HG02623 (cell line): ENCODE measurements around the gene POLD1.
"Not testable (repeated sequence)": the region's sequence is repeated elsewhere in the genome, so short reads cannot be mapped to it uniquely, and the experiment has no call there.

Experiments
- ATAC-seq: cut with Tn5 transposase; IDR thresholded peaks from one replicate; pipeline ENCODE4 v1.9.1; 2021; ENCODE audit warnings: moderate library complexity; ENCODE audit not compliant: unreplicated experiment

Gene POLD1

DNA sequence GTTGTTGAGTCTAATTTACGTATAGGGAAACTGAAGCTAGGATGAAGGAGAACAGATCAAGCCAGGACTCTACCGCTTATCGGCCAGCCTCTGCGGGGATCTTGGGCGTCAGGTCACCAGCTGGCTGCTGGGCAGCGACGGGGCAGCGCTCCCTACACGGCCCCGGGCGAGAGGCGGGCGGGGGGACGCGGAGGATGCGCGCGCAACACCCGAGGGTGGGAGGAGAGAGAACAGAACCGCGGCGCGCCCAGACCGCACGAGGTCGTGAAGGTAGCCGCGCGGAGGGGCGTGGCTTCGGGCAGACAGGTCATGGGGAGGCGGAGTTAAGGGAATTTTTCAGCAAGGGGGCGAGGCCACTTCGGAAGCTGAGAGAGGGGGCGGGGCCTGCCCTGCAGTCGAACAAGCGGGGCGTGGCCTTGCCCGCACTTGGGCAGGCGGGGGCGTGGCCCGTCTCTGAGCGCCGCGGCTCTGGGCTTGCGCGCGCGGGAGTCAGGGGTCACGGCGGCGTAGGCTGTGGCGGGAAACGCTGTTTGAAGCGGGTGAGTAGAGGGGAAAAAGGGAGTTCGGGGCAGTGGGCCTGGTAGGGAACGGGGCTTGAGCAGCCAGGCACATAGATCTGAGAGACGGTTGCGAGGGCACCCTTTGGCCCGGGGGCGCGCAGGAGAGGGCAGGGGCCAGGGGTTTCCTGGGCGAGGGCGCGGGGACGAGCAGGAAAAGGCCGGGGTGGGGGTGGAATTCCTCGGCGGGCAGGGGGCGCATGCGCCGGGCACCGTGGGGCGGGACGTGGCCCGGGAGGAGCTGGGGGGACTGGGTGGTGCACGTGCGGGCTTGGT, at the start of gene POLD1:
TSS of gene POLD1 (plus strand) at position 496 of the 833 bp plus-strand sequence. CDS start 14,505 bp downstream, outside the sequence.
- peak; percentile 71 for ATAC-seq

GRCh38 chr19:50334741-50335421, 49.3 kb upstream of the POLD1 start:
- ATAC-seq = no peak

DNA sequence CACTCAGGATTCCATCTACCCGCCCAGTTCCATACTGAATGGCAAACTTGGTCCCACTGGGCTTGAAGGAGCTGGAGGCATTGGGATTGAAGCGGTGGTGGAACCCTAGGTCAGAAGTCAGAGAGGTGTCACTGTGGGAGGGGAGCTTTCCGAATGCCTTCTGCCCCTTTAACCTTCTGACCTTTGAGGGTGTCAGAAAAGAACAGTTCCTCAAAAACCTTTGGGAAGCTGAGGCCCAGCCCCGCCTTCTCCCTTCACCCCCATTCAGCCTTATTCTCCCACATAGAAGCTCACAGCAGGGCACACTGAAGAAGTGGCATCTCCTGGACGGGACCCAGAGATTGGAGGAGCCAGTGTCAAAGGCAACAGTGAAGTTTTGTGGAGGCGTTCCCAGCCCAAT, 47.1 kb upstream of the POLD1 start:
- not testable (repeated sequence) for ATAC-seq

DNA sequence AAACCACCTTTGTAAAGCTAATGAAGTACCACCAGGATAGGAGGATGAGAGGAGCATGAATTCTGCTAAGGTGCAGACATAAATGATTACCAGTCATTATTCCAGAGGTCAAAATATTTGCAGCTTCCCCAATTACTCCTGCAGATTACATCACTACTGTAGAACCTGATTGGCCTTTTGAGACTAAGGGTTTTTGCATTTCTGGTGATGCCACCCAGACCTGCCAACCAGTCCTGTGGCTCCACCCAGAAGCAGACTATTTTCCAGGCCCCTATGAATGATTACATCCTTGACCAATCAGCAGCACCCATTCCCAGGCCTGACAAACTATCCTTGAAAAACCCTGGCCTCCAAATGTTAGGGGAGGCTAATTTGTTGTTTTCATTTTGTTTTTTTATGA, 43.8 kb upstream of the POLD1 start:
- ATAC-seq = no peak

GRCh38 chr19:50341091-50341564, 43.0 kb upstream of the POLD1 start:
- ATAC-seq = peak; percentile 43

DNA sequence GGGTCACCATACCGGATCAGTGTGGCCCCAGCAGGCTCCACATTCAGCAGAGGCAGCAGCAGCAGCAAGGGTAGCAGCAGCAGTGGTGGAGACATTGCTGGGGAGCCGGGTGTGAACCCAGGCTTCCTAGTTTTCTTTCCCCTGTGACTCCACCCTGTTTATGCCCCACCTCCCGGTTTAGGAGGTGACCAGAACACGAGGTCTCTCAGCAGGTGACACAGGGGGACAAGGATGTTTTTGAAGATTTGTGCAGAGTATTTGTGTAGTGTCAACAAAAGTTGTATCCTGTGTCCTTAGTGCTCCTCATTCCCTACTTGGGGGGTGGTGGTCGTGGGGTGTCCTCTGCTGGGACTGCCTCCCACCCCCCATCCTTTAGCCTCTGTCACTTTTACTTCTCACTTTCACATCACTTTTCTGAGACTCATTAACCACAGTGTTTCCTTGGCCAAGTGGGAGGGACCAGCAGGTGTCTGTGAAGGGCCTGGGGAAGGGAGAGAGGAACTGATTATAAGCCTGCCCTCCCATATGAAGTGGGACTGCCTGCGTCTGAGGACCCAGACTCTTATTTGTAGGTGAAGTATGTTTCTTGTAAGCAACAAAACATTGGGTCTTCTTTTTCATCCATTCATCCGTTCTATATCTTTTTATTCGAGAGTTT, 39.4 kb upstream of the POLD1 start:
- ATAC-seq = no peak

DNA sequence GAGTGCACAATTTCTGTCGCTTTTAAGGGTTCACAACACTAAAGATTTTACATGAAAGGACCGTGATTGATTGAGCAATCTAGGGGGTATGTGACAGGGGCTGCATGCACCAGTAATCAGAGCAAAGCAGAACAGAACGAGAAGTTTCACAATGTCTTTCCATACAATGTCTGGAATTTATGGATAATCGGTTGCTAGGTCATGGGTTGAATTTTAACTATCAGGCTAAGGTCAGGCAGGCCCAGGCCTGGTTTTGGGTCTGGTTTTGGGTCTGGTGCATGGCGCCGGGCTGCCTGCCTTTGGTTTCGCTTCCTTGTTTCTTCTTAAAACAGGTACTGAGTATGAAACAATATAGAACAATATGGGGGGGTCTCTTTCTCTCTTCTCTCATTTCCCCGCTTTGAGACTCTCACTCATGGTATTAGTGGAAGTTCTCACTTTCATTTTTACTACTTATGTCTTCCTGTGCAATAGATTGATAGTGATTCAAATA, 37.0 kb upstream of the POLD1 start:
- ATAC-seq = not testable (repeated sequence)

- ATAC-seq = no peak
These were observed 34.7 kb upstream of the POLD1 start for GRCh38 chr19:50349277-50350057.

DNA sequence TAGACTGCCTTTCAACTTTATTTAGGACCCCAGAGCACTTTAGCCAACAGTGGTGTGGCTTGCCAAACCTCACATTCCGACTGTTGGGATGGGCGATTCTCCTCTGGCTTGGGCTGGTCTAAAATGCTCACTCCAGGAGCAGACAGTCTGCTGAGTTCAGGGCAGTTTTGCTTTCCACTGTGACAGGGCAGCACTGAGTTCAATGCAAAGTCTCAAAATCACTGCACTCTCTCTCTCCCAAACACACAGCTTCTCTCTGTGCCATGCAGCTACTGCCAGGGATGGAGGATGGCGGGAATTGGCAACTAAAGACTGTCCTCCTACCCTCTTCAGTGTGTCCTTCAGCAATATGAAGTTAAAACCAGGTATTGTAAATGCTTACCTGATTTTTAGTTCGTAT, 31.9 kb upstream of the POLD1 start:
- no peak for ATAC-seq

GRCh38 chr19:50353487-50353880, 30.7 kb upstream of the POLD1 start:
- ATAC-seq = not testable (repeated sequence)

- ATAC-seq = no peak
These were observed 27.4 kb upstream of the POLD1 start for GRCh38 chr19:50356691-50357177.

- no peak for ATAC-seq
These were observed 26.7 kb upstream of the POLD1 start for GRCh38 chr19:50357178-50358100.

DNA sequence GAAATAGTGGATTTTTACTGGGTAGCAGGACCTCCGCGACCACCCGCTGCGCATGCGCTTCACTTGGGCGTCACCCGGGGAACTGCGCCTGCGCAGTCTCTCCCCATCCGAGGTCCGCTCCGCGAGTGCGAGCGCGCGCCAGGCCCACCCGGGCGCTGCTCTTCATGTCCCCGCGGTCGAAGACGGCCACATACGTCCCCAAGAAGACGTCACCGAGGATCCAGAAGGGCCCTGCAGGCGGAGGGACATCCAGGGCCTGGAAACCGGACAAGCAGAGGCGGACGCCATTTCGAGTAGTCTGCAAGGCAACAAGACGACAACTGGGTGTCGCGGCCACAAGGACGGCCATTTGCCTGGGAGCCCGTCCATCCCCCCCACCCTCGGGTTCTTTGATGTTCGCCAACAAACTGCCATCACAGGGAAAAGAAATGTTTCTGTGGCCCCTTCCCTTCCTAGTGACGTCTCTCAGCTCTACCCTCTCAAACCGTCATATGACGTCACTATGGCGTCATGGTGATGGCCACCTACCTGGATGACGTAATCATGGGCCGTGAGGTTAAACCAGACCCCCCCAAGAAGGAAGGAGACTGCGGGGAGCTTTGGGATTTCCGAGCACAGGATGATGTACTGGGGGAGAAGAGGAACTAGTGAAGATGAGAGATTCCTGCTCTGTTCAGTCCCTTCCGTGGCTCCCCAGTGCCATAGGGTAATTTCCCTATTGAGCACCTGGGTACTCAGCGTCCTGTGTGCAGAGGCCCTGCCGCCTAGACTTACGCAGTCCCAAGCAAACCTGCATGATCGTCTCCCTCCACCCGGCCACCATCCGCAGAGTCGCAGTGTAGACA, 25.4 kb upstream of the POLD1 start:
- no peak for ATAC-seq

GRCh38 chr19:50359328-50359818, 24.8 kb upstream of the POLD1 start:
- ATAC-seq = no peak

DNA sequence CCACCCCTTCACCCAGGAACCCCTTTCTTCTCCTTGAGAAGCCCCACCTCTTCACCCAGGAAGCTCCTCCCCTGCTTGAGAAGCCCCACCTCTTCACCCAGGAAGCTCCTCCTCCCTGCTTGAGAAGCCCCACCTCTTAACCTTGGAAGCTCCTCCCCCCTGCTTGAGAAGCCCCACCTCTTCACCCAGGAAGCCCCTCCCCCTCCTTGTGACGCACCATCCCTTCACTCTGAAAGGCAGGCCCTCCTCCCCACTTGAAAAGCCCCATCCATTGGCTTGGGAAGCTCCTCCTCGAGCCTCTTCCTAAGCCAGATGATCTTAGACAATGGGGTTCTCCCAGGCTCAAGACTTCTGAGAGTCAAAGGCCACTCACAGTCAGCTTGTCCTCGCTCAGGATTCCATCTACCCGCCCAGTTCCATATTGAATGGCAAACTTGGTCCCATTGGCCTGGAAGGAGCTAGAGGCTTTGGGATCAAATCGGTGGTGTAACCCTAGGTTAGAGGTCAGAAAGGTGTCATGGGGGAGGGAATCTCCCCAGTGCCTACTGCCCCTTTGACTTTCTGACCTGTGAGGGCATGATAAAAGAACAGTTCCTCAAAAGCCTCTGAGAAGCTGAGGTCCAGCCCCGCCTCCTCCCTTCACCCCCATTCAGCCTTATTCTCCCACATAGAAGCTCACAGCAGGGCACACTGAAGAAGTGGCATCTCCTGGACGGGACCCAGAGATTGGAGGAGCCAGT, 22.7 kb upstream of the POLD1 start:
- ATAC-seq = no peak

GRCh38 chr19:50362030-50362412, 22.1 kb upstream of the POLD1 start:
- no peak for ATAC-seq

GRCh38 chr19:50362656-50363424, 21.3 kb upstream of the POLD1 start:
- no peak for ATAC-seq
